Activated T-cell treated with anti-CD3 and anti-CD28 coated beads, Interleukin-2, amount 50 U/mL, for 72 hours (primary cell): Measurements from ENCODE around the gene PSEN1. TPM values are rescaled to one million over a fixed set of nuclear protein-coding genes. Genes with fewer than 3 reads are reported as not detected.

Source experiments
- ATAC-seq, 2 donors: fragments of 150-1000 bp; cut with Tn5 transposase; replicated peaks in 1 of 2; 2 replicates each; pipeline ENCODE4 v1.10.0; 2021; ENCODE audit warnings: moderate library complexity in 2 of 2, mild to moderate bottlenecking in 1 of 2
- DNase-seq, 2 donors: peaks; one replicate each; pipeline ENCODE4 v3.0.0; 2021 to 2022; ENCODE audit warnings: mixed read lengths in 1 of 2
- H3K27ac Mint-ChIP-seq: one replicate; pipeline ENCODE4 v1.8.0; 2022; ENCODE audit warnings: mild to moderate bottlenecking, moderate library complexity, mixed read lengths
- H3K27me3 Mint-ChIP-seq: one replicate; pipeline ENCODE4 v1.8.0; 2022; ENCODE audit warnings: low read depth, mixed read lengths
- H3K36me3 Mint-ChIP-seq, 2 donors: one replicate each; pipeline ENCODE4 v1.8.0; 2022; ENCODE audit warnings: mixed read lengths in 2 of 2, mild to moderate bottlenecking in 1 of 2; ENCODE audit not compliant: insufficient read depth in 2 of 2
- H3K4me1 Mint-ChIP-seq: one replicate; pipeline ENCODE4 v1.8.0; 2022; ENCODE audit warnings: low read depth, mixed read lengths
- H3K4me3 Mint-ChIP-seq, 2 donors: one replicate each; pipeline ENCODE4 v1.8.0; 2022; ENCODE audit warnings: mild to moderate bottlenecking in 2 of 2, mixed read lengths in 2 of 2, moderate library complexity in 2 of 2
- H3K9me3 Mint-ChIP-seq, 2 donors: one replicate each; pipeline ENCODE4 v1.8.0; 2022; ENCODE audit warnings: mixed read lengths in 2 of 2
- total RNA-seq, 2 donors: library from RNA; stranded (reverse); gene quantifications; one replicate each; pipeline ENCODE4 v1.2.3, GENCODE V29; 2022

PSEN1 gene
- total RNA-seq, 2 donors from 2014 or later: 40.1 to 42.2 TPM

- Mint-ChIP-seq H3K27ac (no peak overlapping the region), H3K9me3 (no peaks in the 10 kb centered on the region), H3K27me3 (peaks cover 3% of the 10 kb centered on the region), H3K4me1 (peaks cover 6% of the 10 kb centered on the region), H3K4me3 (no peak overlapping the region), H3K36me3 (no peaks in the 10 kb centered on the region)
- DNase-seq (no peak), ATAC-seq (no peak)
Measured at GRCh38 chr14:73258845-73259611, 122.7 kb downstream of the PSEN1 start.

GRCh38 chr14:73259837-73260236 lies 123.5 kb downstream of the PSEN1 start:
- Mint-ChIP-seq H3K4me1 (peaks cover 6% of the 10 kb centered on the region), H3K4me3 (no peak overlapping the region), H3K27ac (no peak overlapping the region), H3K9me3 (no peaks in the 10 kb centered on the region), H3K36me3 (no peaks in the 10 kb centered on the region), H3K27me3 (peaks cover 11% of the 10 kb centered on the region)
- DNase-seq (no peak), ATAC-seq (no peak)

GRCh38 chr14:73260574-73260973 lies 124.3 kb downstream of the PSEN1 start:
- Mint-ChIP-seq H3K4me1 (peaks cover 6% of the 10 kb centered on the region), H3K4me3 (no peak overlapping the region), H3K9me3 (no peaks in the 10 kb centered on the region), H3K27ac (no peak overlapping the region), H3K27me3 (peaks cover 19% of the 10 kb centered on the region), H3K36me3 (no peaks in the 10 kb centered on the region)
- no peak for ATAC-seq
- no peak for DNase-seq

GRCh38 chr14:73261075-73261474 lies 124.8 kb downstream of the PSEN1 start:
- no peak for DNase-seq
- H3K27me3 Mint-ChIP-seq: peaks cover 24% of the 10 kb centered on the region
- no peak for ATAC-seq
- no peak overlapping the region for H3K4me3 Mint-ChIP-seq
- peaks cover 6% of the 10 kb centered on the region for H3K4me1 Mint-ChIP-seq
- H3K9me3 Mint-ChIP-seq: no peaks in the 10 kb centered on the region
- H3K36me3 Mint-ChIP-seq: no peaks in the 10 kb centered on the region
- no peak overlapping the region for H3K27ac Mint-ChIP-seq

DNA sequence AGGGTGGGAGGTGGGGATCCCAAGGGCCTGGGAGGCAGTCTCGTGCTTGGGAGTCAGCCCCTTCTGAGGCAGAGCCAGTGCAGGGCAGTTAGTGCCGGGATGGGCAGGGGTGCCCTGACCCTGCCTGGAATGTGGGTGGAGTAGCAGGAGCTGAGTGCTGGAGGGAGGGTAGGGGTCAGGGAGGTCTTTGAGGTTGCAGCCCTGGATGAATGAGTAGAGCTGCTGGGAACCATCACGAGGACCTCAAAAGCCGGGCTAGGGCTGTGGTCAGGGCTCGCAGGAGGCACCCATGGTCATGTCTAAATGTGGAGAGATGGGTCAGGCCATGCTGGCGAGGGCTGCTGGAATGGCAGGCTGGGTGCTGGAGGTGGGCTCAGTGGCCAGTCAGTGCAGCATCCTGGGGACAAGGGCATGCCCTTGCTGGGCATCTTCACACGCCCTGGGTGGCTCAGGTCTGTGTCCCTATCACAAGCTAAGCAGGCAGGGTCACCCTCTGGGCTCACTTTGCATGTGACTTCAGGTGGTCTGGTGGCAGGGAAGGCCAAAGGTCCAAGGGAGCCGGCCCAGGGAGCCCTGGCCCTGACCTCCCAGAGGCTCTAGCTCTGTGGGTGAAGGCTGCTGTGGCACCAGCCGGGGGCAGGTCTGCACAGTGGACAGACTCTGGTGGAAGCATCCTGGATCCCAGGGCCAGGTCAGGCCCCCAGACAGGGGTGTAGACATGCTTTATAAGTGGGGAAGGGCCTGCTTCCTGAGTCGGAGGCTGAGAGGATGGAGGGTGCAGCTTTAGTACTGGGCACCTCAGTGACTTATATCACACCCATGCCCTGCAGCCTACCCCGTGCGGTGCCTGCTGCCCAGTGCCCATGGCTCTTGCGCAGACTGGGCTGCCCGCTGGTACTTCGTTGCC lies 125.5 kb downstream of the PSEN1 start:
- Mint-ChIP-seq H3K4me1 (peaks cover 6% of the 10 kb centered on the region), H3K4me3 (no peak overlapping the region), H3K36me3 (no peaks in the 10 kb centered on the region), H3K27ac (no peak overlapping the region), H3K27me3 (peaks cover 24% of the 10 kb centered on the region), H3K9me3 (no peaks in the 10 kb centered on the region)
- DNase-seq (no peak), ATAC-seq (no peak)

DNA sequence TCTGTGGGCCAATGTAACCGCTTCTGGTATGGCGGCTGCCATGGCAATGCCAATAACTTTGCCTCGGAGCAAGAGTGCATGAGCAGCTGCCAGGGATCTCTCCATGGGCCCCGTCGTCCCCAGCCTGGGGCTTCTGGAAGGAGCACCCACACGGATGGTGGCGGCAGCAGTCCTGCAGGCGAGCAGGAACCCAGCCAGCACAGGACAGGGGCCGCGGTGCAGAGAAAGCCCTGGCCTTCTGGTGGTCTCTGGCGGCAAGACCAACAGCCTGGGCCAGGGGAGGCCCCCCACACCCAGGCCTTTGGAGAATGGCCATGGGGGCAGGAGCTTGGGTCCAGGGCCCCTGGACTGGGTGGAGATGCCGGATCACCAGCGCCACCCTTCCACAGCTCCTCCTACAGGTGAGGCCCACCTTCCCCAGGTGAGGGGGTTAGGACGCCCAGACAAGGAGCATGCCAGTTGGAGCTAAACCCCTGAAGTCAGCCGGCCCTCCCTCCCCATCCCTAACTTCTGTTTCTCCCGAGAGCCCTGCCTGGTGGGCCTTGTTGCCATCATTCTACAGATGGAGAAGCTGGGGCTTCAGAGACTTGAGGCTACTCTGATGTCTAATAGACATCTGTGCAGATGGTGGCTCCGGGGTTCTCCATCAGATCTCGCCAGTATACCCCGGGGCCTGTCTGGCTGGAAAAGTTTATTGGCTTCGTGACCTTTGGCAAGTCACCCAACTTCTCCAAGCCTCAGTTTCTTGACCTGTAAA lies 126.3 kb downstream of the PSEN1 start:
- ATAC-seq: no peak
- Mint-ChIP-seq H3K27me3 (peaks cover 24% of the 10 kb centered on the region), H3K27ac (no peak overlapping the region), H3K36me3 (no peaks in the 10 kb centered on the region), H3K4me3 (no peak overlapping the region), H3K4me1 (peaks cover 6% of the 10 kb centered on the region), H3K9me3 (no peaks in the 10 kb centered on the region)
- no peak for DNase-seq

DNA sequence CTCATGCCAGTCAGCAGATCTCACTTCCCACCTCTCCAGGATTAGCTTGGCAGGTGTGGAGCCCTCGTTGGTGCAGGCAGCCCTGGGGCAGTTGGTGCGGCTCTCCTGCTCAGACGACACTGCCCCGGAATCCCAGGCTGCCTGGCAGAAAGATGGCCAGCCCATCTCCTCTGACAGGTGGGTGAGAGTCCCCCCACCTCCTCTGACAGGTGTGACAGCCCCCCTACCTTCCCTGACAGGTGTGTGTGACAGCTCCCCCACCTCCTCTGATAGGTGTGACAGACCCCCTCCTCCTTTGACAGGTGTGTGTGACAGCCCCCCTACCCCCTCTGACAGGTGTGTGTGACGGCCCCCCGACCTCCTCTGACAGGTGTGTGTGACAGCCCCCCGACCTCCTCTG lies 127.3 kb downstream of the PSEN1 start:
- H3K27ac Mint-ChIP-seq: no peak overlapping the region

GRCh38 chr14:73264080-73264884 lies 128.0 kb downstream of the PSEN1 start:
- H3K4me3 Mint-ChIP-seq: no peak overlapping the region
- H3K36me3 Mint-ChIP-seq: no peaks in the 10 kb centered on the region
- H3K27ac Mint-ChIP-seq: peak overlapping the region; percentile 59
- peaks cover 41% of the 10 kb centered on the region for H3K27me3 Mint-ChIP-seq
- ATAC-seq: peak in 1 of 2 donors; percentile 4
- no peaks in the 10 kb centered on the region for H3K9me3 Mint-ChIP-seq
- DNase-seq: no peak
- H3K4me1 Mint-ChIP-seq: no peaks in the 10 kb centered on the region

More for the DNA sequence above, 127.3 kb downstream of the PSEN1 start:
- H3K4me1 Mint-ChIP-seq: no peaks in the 10 kb centered on the region
- H3K36me3 Mint-ChIP-seq: no peaks in the 10 kb centered on the region
- H3K27me3 Mint-ChIP-seq: peaks cover 34% of the 10 kb centered on the region
- no peak for ATAC-seq
- no peak overlapping the region for H3K4me3 Mint-ChIP-seq
- H3K9me3 Mint-ChIP-seq: no peaks in the 10 kb centered on the region
- no peak for DNase-seq

- DNase-seq (no peak), ATAC-seq (peak in 1 of 2 donors; percentile 12)
- no peak overlapping the region for H3K4me3 Mint-ChIP-seq
- H3K27me3 Mint-ChIP-seq: peaks cover 47% of the 10 kb centered on the region
- H3K36me3 Mint-ChIP-seq: no peaks in the 10 kb centered on the region
- no peaks in the 10 kb centered on the region for H3K9me3 Mint-ChIP-seq
- peak overlapping the region; percentile 59 for H3K27ac Mint-ChIP-seq
- H3K4me1 Mint-ChIP-seq: peaks cover under 1% of the 10 kb centered on the region
Measured at GRCh38 chr14:73264885-73265720, 128.8 kb downstream of the PSEN1 start.

DNA sequence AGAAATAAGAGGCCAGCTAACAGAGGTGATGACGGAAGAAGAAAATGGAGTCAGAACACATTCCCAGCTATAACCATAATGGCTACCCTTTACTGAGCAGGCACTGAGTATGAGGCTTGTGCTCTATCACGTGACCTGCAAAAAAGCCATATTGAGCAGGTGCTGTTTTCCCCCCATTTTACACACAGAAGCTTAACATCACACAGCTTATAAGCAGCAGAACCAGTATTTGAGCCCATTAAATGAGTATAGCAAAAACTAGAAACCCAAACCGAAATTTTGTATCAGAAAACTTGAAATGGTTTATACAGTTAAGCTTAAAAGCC lies 129.4 kb downstream of the PSEN1 start:
- Mint-ChIP-seq H3K27me3 (peaks cover 52% of the 10 kb centered on the region), H3K4me3 (no peak overlapping the region), H3K36me3 (no peaks in the 10 kb centered on the region), H3K9me3 (no peaks in the 10 kb centered on the region), H3K4me1 (peaks cover 6% of the 10 kb centered on the region), H3K27ac (no peak overlapping the region)
- no peak for DNase-seq
- ATAC-seq: no peak

GRCh38 chr14:73266317-73266716 lies 130.0 kb downstream of the PSEN1 start:
- H3K27me3 Mint-ChIP-seq: peaks cover 56% of the 10 kb centered on the region
- no peaks in the 10 kb centered on the region for H3K9me3 Mint-ChIP-seq
- ATAC-seq (no peak), DNase-seq (no peak)
- no peak overlapping the region for H3K4me3 Mint-ChIP-seq
- H3K36me3 Mint-ChIP-seq: no peaks in the 10 kb centered on the region
- H3K4me1 Mint-ChIP-seq: peaks cover 8% of the 10 kb centered on the region
- H3K27ac Mint-ChIP-seq: no peak overlapping the region

DNA sequence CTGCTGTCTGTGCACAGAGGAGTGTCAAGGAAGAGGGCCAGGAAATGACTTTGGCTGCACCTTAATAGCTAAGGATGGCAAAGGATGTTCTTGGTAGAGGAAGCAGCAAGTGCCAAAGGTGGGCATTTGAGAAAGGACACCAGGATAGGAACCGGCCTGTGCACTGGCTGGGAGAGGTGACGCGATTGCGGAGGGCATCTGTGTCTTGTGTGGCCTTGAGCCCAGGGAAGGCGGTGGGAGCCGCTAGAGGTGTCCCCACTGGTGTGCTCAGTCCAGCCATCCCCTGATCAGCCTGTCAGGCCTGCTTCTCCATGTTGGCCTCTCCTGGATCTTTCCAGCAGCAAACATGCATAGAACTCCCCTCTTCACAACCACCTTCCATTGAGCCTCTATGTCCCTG lies 131.2 kb downstream of the PSEN1 start:
- Mint-ChIP-seq H3K27me3 (peaks cover 56% of the 10 kb centered on the region), H3K36me3 (no peaks in the 10 kb centered on the region), H3K4me1 (peaks cover 8% of the 10 kb centered on the region), H3K4me3 (no peak overlapping the region), H3K27ac (no peak overlapping the region), H3K9me3 (no peaks in the 10 kb centered on the region)
- ATAC-seq (no peak), DNase-seq (no peak)
